Epithelial cell of proximal tubule (primary cell): ENCODE data around the gene CANT1. TPM values are rescaled to one million over a fixed set of nuclear protein-coding genes. Genes with fewer than 3 reads are reported as not detected.

Source experiments
- DNase-seq: peaks from one replicate; pipeline ENCODE4 v3.0.0-alpha.2; 2011; ENCODE audit warnings: low read depth
- H3K4me3 ChIP-seq: 2 replicates; pipeline ENCODE4 v1.5.1; 2011; ENCODE audit warnings: low read depth, mild to moderate bottlenecking, low read length
- CTCF ChIP-seq: conservative IDR thresholded peaks from 2 replicates; pipeline ENCODE4 v1.5.1; 2012; ENCODE audit warnings: low read depth, mild to moderate bottlenecking, low read length
- total RNA-seq: library from RNA; depleted of rRNA; stranded (reverse); fragments of >200 nt; gene quantifications from 2 replicates; pipeline ENCODE4 v1.2.3, GENCODE V29; 2015

Gene CANT1
- total RNA-seq, 1 donor from 2014 or later = 60.3 TPM

- TF ChIP-seq CTCF = no peak
- no peak overlapping the region for H3K4me3 ChIP-seq
Measured at GRCh38 chr17:79014158-79014758, 4.7 kb upstream of the CANT1 start.

GRCh38 chr17:79012563-79013134, 3.1 kb upstream of the CANT1 start:
- DNase-seq = no peak
- H3K4me3 ChIP-seq = no peak overlapping the region
- TF ChIP-seq CTCF = no peak

More at GRCh38 chr17:79014158-79014758, 4.7 kb upstream of the CANT1 start:
- no peak for DNase-seq

- TF ChIP-seq CTCF = no peak
- no peak for DNase-seq
- H3K4me3 ChIP-seq = no peak overlapping the region
Measured at GRCh38 chr17:79011451-79012147, 2.0 kb upstream of the CANT1 start.

- H3K4me3 ChIP-seq = peak overlapping the region; percentile 99
- no peak for DNase-seq
- no peak for TF ChIP-seq CTCF
Measured at GRCh38 chr17:79010304-79010646, 711 bp upstream of the CANT1 start.

- H3K4me3 ChIP-seq = peak overlapping the region; percentile 99
- DNase-seq = no peak
- no peak for TF ChIP-seq CTCF
Measured at GRCh38 chr17:79008666-79009387, 737 bp downstream of the CANT1 start.

GRCh38 chr17:79007504-79008381, 1.8 kb downstream of the CANT1 start:
- no peak for DNase-seq
- no peak overlapping the region for H3K4me3 ChIP-seq
- TF ChIP-seq CTCF = no peak
